ENCODE data around the gene KIRREL3.

DNA sequence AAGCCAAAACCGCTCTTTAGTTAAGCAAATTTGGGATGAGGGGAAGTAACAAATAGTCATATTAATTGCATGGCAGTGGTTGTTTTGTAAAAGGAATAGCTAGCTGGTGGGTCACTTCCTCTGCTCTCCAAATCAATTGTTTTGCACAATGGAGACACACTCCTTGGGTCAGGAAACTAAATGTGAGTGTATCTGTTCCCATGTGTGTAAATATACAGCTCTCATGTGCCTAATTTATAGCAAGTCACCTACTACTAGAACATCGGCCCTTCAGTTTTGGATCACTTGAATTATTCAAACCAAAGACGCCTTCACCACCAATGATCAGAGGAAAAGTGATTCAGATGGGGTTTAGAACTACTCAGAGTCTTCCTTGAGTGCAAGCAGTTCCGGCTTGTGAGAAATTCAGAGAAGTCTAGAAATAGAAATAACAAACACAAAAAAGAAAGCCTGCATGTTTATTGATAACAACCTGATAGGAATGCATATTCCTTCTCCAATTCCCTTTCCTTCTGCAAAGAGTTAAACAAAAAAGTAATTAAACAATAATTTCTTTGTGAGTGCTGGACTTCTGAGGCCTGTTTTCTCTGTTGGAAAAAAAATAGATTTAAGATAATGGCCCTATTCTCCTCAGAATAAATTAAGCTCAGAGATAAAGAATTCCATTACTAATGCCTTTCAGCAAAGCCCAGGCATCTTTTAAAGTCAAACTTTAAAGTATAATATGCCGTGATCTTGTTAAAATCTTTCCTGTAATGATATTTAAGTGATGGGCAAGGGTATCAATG, 100.4 kb downstream of the KIRREL3 start:
- TF ChIP-seq, protein P1, sequence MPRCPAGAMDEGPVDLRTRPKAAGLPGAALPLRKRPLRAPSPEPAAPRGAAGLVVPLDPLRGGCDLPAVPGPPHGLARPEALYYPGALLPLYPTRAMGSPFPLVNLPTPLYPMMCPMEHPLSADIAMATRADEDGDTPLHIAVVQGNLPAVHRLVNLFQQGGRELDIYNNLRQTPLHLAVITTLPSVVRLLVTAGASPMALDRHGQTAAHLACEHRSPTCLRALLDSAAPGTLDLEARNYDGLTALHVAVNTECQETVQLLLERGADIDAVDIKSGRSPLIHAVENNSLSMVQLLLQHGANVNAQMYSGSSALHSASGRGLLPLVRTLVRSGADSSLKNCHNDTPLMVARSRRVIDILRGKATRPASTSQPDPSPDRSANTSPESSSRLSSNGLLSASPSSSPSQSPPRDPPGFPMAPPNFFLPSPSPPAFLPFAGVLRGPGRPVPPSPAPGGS (IDR thresholded peaks at IDR 0.05) = no peak
- TF ChIP-seq CHD2 (IDR thresholded peaks at IDR 0.05; ENCODE audit: low read length, partially characterized antibody) = no peak
- no peak for TF ChIP-seq RNF2 (IDR thresholded peaks at IDR 0.05; ENCODE audit: borderline replicate concordance, low read depth)
- no peak for TF ChIP-seq POLR2AphosphoS2 (conservative IDR thresholded peaks at IDR 0.05; ENCODE audit: low read length)
- TF ChIP-seq MYC (IDR thresholded peaks at IDR 0.05; ENCODE audit: borderline replicate concordance, low read length) = no peak
- TF ChIP-seq, protein P2, sequence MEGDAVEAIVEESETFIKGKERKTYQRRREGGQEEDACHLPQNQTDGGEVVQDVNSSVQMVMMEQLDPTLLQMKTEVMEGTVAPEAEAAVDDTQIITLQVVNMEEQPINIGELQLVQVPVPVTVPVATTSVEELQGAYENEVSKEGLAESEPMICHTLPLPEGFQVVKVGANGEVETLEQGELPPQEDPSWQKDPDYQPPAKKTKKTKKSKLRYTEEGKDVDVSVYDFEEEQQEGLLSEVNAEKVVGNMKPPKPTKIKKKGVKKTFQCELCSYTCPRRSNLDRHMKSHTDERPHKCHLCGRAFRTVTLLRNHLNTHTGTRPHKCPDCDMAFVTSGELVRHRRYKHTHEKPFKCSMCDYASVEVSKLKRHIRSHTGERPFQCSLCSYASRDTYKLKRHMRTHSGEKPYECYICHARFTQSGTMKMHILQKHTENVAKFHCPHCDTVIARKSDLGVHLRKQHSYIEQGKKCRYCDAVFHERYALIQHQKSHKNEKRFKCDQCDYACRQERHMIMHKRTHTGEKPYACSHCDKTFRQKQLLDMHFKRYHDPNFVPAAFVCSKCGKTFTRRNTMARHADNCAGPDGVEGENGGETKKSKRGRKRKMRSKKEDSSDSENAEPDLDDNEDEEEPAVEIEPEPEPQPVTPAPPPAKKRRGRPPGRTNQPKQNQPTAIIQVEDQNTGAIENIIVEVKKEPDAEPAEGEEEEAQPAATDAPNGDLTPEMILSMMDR (IDR thresholded peaks at IDR 0.05) = no peak
- TF ChIP-seq FOSB (CRISPR knock-in tag; IDR thresholded peaks at IDR 0.05) = no peak
- TF ChIP-seq, protein P3, sequence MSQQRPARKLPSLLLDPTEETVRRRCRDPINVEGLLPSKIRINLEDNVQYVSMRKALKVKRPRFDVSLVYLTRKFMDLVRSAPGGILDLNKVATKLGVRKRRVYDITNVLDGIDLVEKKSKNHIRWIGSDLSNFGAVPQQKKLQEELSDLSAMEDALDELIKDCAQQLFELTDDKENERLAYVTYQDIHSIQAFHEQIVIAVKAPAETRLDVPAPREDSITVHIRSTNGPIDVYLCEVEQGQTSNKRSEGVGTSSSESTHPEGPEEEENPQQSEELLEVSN (IDR thresholded peaks at IDR 0.05; ENCODE audit: borderline replicate concordance, low read depth) = no peak

All from A549 (cell line).